Stimulated activated CD4-positive, alpha-beta T cell treated with anti-CD3 and anti-CD28 coated beads, Interleukin-4, amount 100 ng/mL, for 1 hour (primary cell): Measurements from ENCODE around the gene P4HA2.

Experiments
- DNase-seq: peaks from one replicate; pipeline ENCODE4 v3.0.0-alpha.2; 2020

P4HA2 gene

GRCh38 chr5:132246806-132247205 is 19.2 kb upstream of the P4HA2 start:
- no peak for DNase-seq

- DNase-seq: no peak
Measured at GRCh38 chr5:132245593-132245992, 17.9 kb upstream of the P4HA2 start.

GRCh38 chr5:132243366-132243977 is 15.8 kb upstream of the P4HA2 start:
- DNase-seq: no peak

- DNase-seq: no peak
Measured at GRCh38 chr5:132239776-132240175, 12.1 kb upstream of the P4HA2 start.

- DNase-seq: no peak
Measured at GRCh38 chr5:132238901-132239500, 11.3 kb upstream of the P4HA2 start.

GRCh38 chr5:132238169-132238744 is 10.6 kb upstream of the P4HA2 start:
- DNase-seq: peak; percentile 78

- no peak for DNase-seq
Measured at GRCh38 chr5:132237670-132238069, 10.0 kb upstream of the P4HA2 start.

- no peak for DNase-seq
Measured at GRCh38 chr5:132237141-132237540, 9.5 kb upstream of the P4HA2 start.

- no peak for DNase-seq
Measured at GRCh38 chr5:132235340-132235739, 7.7 kb upstream of the P4HA2 start.

- no peak for DNase-seq
Measured at GRCh38 chr5:132234684-132235062, 7.0 kb upstream of the P4HA2 start.

- DNase-seq: no peak
Measured at GRCh38 chr5:132233811-132234683, 6.4 kb upstream of the P4HA2 start.

- DNase-seq: no peak
Measured at GRCh38 chr5:132233081-132233480, 5.4 kb upstream of the P4HA2 start.

GRCh38 chr5:132232465-132232864 is 4.8 kb upstream of the P4HA2 start:
- no peak for DNase-seq

GRCh38 chr5:132230871-132231270 is 3.2 kb upstream of the P4HA2 start:
- no peak for DNase-seq

GRCh38 chr5:132229236-132229635 is 1.6 kb upstream of the P4HA2 start:
- DNase-seq: no peak

GRCh38 chr5:132228241-132229035 is 785 bp upstream of the P4HA2 start:
- DNase-seq: no peak

- no peak for DNase-seq
Measured at GRCh38 chr5:132227235-132227484, 493 bp downstream of the P4HA2 start.

GRCh38 chr5:132226516-132227234 is 978 bp downstream of the P4HA2 start:
- no peak for DNase-seq

GRCh38 chr5:132225165-132226032 is 2.3 kb downstream of the P4HA2 start:
- DNase-seq: peak; percentile 46

GRCh38 chr5:132224716-132225115 is 2.9 kb downstream of the P4HA2 start:
- no peak for DNase-seq

GRCh38 chr5:132223861-132224260 is 3.8 kb downstream of the P4HA2 start:
- no peak for DNase-seq

GRCh38 chr5:132222649-132223038 is 5.0 kb downstream of the P4HA2 start:
- no peak for DNase-seq
